Measurements from ENCODE around the gene HOXA4.

Gene HOXA4

DNA sequence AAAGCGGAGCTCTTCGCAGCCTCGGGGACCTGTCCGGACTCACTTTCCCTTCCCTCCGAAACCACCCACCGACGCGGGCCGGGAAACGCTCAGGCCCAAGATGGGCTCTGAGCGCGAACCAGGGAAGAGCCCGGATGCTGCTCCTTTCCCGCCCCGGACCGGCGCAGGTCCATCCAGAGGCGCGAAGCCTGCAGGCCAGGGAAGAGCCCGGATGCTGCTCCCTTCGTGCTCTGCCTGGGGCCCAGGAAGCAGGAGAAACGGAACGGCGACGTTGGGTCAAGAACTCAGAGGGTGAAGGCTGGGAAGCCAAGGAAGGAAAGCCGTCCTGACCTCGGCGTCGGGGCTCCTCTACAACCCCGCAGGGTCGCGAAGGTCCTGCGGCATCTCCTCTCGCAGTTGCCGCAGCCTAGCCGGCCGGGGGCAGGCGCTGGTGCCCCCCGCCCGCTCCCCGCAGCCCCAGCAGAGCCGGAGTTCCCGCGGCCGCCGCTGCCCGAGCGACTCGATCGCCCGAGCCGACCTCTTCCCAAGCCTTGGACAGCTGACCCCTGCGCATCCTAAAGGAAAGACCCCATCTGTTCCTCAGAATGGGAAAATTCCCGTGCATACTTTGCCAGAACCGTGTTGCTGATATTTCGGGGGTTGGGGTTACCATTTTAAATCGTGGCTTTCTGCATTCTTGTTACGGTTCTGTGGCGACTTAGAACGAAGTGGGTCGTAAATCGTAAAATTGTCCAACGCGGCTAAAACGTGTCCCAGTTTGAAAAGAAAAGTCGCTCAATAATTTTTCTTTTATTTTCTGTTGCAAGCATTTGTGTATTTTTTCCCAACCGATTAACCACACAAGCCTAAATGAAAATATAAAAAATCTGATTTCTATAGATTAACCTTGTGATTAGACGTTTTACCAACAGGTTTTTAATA, 42.3 kb downstream of the HOXA4 start:
- DNase-seq, result no peak

- DNase-seq, result no peak
Measured at GRCh38 chr7:27083646-27084045, 46.9 kb downstream of the HOXA4 start.

- DNase-seq, result no peak
Measured at GRCh38 chr7:27082171-27082570, 48.4 kb downstream of the HOXA4 start.

DNA sequence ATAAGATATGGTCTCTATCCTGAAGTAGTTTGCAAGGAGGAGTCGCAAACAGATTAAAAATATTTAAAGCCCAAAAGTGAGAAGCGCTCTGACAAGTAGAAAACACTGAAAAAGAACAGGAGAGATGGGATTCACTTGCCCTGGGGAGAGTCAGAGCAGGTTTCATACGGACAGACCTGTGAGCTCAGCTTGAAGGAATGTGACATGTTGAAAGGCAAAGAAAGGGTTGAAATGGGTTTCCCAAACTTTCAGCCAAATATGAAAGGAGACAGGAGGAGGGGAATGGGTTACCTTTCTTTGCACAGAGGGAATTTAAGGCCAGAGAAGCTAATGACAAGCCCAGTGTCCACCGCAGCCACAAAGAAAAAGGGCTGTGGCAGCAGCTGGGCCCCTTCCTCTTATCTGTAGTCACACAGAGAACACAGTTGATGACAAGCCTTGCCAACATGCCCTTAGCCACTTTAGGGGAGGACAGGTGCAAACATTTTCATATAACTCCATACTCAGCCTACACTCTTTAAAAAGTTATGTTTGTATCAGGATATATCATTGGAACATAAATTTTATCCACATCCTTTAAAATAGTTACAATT, 49.6 kb downstream of the HOXA4 start:
- DNase-seq, result no peak

- no peak for DNase-seq
Measured at GRCh38 chr7:27079234-27079975, 51.2 kb downstream of the HOXA4 start.

- no peak for DNase-seq
Measured at GRCh38 chr7:27078616-27079233, 51.8 kb downstream of the HOXA4 start.

All from stimulated activated naive CD4-positive, alpha-beta T cell (primary cell).